Liver (tissue), 3 donors: Measurements from ENCODE around the gene CDK11B.

ENCODE experiments used
- EGR1 ChIP-seq, 2 donors: IDR thresholded peaks; 2 replicates each; pipeline ENCODE4 v1.6.1; 2016 to 2018; ENCODE audit warnings: antibody characterized with exemption in 2 of 2, low read depth in 2 of 2
- FOXA1 ChIP-seq: IDR thresholded peaks from 2 replicates; pipeline ENCODE4 v1.6.1; 2016; ENCODE audit warnings: antibody characterized with exemption
- GABPA ChIP-seq, 2 donors: IDR thresholded peaks in 1 of 2; conservative IDR thresholded peaks in 1 of 2; 2 replicates each; pipeline ENCODE4 v1.6.1; 2016; ENCODE audit warnings: antibody characterized with exemption in 2 of 2, mild to moderate bottlenecking in 1 of 2, moderate library complexity in 1 of 2
- HNF4A ChIP-seq, 2 donors: conservative IDR thresholded peaks; 2 replicates each; pipeline ENCODE4 v1.6.1; 2016; ENCODE audit warnings: antibody characterized with exemption in 2 of 2, mild to moderate bottlenecking in 2 of 2
- HNF4G ChIP-seq: IDR thresholded peaks from 2 replicates; pipeline ENCODE4 v1.6.1; 2016; ENCODE audit warnings: antibody characterized with exemption
- JUND ChIP-seq, 2 donors: IDR thresholded peaks; 2 replicates each; pipeline ENCODE4 v1.6.1; 2016; ENCODE audit warnings: antibody characterized with exemption in 2 of 2
- NR2F2 ChIP-seq: IDR thresholded peaks from 2 replicates; pipeline ENCODE4 v1.6.1; 2016; ENCODE audit warnings: antibody characterized with exemption
- RAD21 ChIP-seq, 2 donors: IDR thresholded peaks; 2 replicates each; pipeline ENCODE4 v1.6.1; 2016; ENCODE audit warnings: antibody characterized with exemption in 2 of 2, mild to moderate bottlenecking in 2 of 2
- TAF1 ChIP-seq: conservative IDR thresholded peaks from 2 replicates; pipeline ENCODE4 v1.6.1; 2016; ENCODE audit warnings: antibody characterized with exemption, mild to moderate bottlenecking
- YY1 ChIP-seq: IDR thresholded peaks from 2 replicates; pipeline ENCODE4 v1.6.1; 2016; ENCODE audit warnings: antibody characterized with exemption, mild to moderate bottlenecking
- TF ChIP-seq, protein P1 (sequence below): IDR thresholded peaks from 2 replicates; pipeline ENCODE4 v1.6.1; 2016; ENCODE audit warnings: antibody characterized with exemption
- TF ChIP-seq, protein P2 (sequence below): fragments of 150-350 bp; IDR thresholded peaks from 2 replicates; pipeline ENCODE4 v1.5.1; 2017; ENCODE audit warnings: improper control_type of control experiment, low read depth, low read length; ENCODE audit not compliant: missing input control
- TF ChIP-seq, protein P3 (sequence below): IDR thresholded peaks from 2 replicates; pipeline ENCODE4 v1.6.1; 2016; ENCODE audit warnings: antibody characterized with exemption, mild to moderate bottlenecking
- TF ChIP-seq, protein P4 (sequence below): IDR thresholded peaks from 2 replicates; pipeline ENCODE4 v1.6.1; 2016; ENCODE audit warnings: antibody characterized with exemption
- donor health status: healthy.
- donor health status: healthy.

DNA sequence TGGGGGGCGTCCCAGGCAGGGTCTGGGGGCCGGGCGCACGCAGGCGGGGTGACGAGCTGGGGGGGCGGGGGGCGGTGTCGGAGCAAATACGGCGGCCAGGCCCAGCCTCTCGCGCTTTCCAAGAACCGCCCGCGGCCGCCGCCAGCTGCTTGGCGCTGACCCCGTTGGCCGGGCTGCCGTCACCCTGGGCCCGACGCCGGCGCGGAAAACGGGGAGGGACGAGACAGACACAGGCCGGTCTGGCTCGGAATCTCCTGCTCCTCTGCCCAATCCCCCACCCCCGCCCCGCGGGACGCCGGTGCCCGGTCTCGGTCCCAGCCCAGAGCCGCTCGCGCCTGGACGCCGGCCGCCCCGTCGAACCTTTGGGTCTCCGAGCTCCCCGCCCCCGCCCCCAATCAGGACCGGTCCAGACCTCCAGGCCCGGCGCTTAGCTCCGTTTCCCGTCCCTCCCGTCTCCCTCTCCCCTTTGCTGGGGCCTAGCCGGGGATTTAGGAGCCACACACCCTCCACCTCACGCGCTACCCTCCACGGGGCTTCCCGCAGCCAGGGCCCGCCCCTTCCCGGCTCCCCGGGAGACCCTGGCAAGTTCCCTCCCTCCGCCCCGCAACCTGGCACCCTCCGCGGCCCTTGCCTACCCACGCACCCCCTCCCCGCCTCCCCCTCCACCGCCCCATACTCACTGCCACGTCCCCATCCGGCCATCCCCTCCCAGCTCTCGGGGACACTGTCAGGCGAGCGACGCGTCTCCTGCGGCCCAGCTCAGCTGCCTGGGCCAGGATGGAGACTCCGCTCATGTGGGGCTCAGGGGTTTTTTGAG, 27.6 kb downstream of the CDK11B start:
- TF ChIP-seq, protein P1, sequence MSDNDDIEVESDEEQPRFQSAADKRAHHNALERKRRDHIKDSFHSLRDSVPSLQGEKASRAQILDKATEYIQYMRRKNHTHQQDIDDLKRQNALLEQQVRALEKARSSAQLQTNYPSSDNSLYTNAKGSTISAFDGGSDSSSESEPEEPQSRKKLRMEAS = no peak
- TF ChIP-seq, protein P2, sequence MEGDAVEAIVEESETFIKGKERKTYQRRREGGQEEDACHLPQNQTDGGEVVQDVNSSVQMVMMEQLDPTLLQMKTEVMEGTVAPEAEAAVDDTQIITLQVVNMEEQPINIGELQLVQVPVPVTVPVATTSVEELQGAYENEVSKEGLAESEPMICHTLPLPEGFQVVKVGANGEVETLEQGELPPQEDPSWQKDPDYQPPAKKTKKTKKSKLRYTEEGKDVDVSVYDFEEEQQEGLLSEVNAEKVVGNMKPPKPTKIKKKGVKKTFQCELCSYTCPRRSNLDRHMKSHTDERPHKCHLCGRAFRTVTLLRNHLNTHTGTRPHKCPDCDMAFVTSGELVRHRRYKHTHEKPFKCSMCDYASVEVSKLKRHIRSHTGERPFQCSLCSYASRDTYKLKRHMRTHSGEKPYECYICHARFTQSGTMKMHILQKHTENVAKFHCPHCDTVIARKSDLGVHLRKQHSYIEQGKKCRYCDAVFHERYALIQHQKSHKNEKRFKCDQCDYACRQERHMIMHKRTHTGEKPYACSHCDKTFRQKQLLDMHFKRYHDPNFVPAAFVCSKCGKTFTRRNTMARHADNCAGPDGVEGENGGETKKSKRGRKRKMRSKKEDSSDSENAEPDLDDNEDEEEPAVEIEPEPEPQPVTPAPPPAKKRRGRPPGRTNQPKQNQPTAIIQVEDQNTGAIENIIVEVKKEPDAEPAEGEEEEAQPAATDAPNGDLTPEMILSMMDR = no peak
- TF ChIP-seq TAF1 (no peak), GABPA (IDR thresholded peaks at IDR 0.05 in 1 of 2, conservative IDR thresholded peaks at IDR 0.05 in 1 of 2) (no peak), RAD21 (IDR thresholded peaks at IDR 0.05) (no peak), HNF4G (no peak), FOXA1 (no peak), HNF4A (conservative IDR thresholded peaks at IDR 0.05) (no peak), NR2F2 (no peak), JUND (IDR thresholded peaks at IDR 0.05) (no peak), EGR1 (IDR thresholded peaks at IDR 0.05; ENCODE audit: low read depth in 2 of 2) (no peak), YY1 (no peak)
- TF ChIP-seq, protein P3, sequence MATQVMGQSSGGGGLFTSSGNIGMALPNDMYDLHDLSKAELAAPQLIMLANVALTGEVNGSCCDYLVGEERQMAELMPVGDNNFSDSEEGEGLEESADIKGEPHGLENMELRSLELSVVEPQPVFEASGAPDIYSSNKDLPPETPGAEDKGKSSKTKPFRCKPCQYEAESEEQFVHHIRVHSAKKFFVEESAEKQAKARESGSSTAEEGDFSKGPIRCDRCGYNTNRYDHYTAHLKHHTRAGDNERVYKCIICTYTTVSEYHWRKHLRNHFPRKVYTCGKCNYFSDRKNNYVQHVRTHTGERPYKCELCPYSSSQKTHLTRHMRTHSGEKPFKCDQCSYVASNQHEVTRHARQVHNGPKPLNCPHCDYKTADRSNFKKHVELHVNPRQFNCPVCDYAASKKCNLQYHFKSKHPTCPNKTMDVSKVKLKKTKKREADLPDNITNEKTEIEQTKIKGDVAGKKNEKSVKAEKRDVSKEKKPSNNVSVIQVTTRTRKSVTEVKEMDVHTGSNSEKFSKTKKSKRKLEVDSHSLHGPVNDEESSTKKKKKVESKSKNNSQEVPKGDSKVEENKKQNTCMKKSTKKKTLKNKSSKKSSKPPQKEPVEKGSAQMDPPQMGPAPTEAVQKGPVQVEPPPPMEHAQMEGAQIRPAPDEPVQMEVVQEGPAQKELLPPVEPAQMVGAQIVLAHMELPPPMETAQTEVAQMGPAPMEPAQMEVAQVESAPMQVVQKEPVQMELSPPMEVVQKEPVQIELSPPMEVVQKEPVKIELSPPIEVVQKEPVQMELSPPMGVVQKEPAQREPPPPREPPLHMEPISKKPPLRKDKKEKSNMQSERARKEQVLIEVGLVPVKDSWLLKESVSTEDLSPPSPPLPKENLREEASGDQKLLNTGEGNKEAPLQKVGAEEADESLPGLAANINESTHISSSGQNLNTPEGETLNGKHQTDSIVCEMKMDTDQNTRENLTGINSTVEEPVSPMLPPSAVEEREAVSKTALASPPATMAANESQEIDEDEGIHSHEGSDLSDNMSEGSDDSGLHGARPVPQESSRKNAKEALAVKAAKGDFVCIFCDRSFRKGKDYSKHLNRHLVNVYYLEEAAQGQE = no peak
- TF ChIP-seq, protein P4, sequence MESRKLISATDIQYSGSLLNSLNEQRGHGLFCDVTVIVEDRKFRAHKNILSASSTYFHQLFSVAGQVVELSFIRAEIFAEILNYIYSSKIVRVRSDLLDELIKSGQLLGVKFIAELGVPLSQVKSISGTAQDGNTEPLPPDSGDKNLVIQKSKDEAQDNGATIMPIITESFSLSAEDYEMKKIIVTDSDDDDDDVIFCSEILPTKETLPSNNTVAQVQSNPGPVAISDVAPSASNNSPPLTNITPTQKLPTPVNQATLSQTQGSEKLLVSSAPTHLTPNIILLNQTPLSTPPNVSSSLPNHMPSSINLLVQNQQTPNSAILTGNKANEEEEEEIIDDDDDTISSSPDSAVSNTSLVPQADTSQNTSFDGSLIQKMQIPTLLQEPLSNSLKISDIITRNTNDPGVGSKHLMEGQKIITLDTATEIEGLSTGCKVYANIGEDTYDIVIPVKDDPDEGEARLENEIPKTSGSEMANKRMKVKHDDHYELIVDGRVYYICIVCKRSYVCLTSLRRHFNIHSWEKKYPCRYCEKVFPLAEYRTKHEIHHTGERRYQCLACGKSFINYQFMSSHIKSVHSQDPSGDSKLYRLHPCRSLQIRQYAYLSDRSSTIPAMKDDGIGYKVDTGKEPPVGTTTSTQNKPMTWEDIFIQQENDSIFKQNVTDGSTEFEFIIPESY = no peak
